Stimulated activated naive CD4-positive, alpha-beta T cell treated with Interleukin-2 at 50 U/mL for 16 hours (primary cell): ENCODE measurements around the gene PXN.
A peak's percentile ranks its signal among the peaks of the same experiment; 100 is the strongest.
"Not testable (repeated sequence)": the region's sequence is repeated elsewhere in the genome, so short reads cannot be mapped to it uniquely, and the experiment has no call there.

ENCODE experiments used
- DNase-seq: peaks from one replicate; lab custom pipeline; 2025; lab: John Stamatoyannopoulos, UW

Gene PXN

GRCh38 chr12:120209851-120210250, 55.7 kb downstream of the PXN start:
- no peak for DNase-seq

- no peak for DNase-seq
These were observed 58.3 kb downstream of the PXN start for GRCh38 chr12:120207227-120207626.

- not testable (repeated sequence) for DNase-seq
These were observed 58.7 kb downstream of the PXN start for GRCh38 chr12:120206781-120207180.

- no peak for DNase-seq
These were observed 59.3 kb downstream of the PXN start for GRCh38 chr12:120206228-120206627.

GRCh38 chr12:120204171-120204570, 61.4 kb downstream of the PXN start:
- DNase-seq = no peak

- no peak for DNase-seq
These were observed 65.1 kb downstream of the PXN start for GRCh38 chr12:120200364-120200800.

- DNase-seq = peak; percentile 52
These were observed 65.8 kb downstream of the PXN start for GRCh38 chr12:120199595-120200306.

- no peak for DNase-seq
These were observed 66.5 kb downstream of the PXN start for GRCh38 chr12:120199025-120199424.

GRCh38 chr12:120197542-120197887, 68.0 kb downstream of the PXN start:
- DNase-seq = no peak

GRCh38 chr12:120196817-120197541, 68.6 kb downstream of the PXN start:
- not testable (repeated sequence) for DNase-seq

- DNase-seq = no peak
These were observed 69.2 kb downstream of the PXN start for GRCh38 chr12:120196363-120196762.

GRCh38 chr12:120194534-120195395, 70.8 kb downstream of the PXN start, which contains the start of gene GCN1:
TSS of gene GCN1 (minus strand) at chr12:120194715. CDS start at chr12:120194697, 18 bp downstream.
- DNase-seq = peak; percentile 82

- no peak for DNase-seq
These were observed 71.3 kb downstream of the PXN start for GRCh38 chr12:120194226-120194533.

GRCh38 chr12:120193286-120193685, 72.2 kb downstream of the PXN start:
- not testable (repeated sequence) for DNase-seq

- DNase-seq = no peak
These were observed 74.5 kb downstream of the PXN start for GRCh38 chr12:120190985-120191480.

- DNase-seq = no peak
These were observed 75.1 kb downstream of the PXN start for GRCh38 chr12:120190386-120190785.

- no peak for DNase-seq
These were observed 78.9 kb downstream of the PXN start for GRCh38 chr12:120186654-120187053.

GRCh38 chr12:120183211-120183631, 82.3 kb downstream of the PXN start:
- DNase-seq = no peak

- no peak for DNase-seq
These were observed 83.4 kb downstream of the PXN start for GRCh38 chr12:120181991-120182631.

- no peak for DNase-seq
These were observed 84.6 kb downstream of the PXN start for GRCh38 chr12:120180975-120181374.

GRCh38 chr12:120175537-120175936, 90.0 kb downstream of the PXN start:
- DNase-seq = no peak

GRCh38 chr12:120175062-120175461, 90.5 kb downstream of the PXN start:
- no peak for DNase-seq
